Keratinocyte (primary cell): Measurements from ENCODE around the gene SLC33A1. TPM values are rescaled to one million over a fixed set of nuclear protein-coding genes. Genes with fewer than 3 reads are reported as not detected.
"Not testable (repeated sequence)": the region's sequence is repeated elsewhere in the genome, so short reads cannot be mapped to it uniquely, and the experiment has no call there.

Experiments used
- DNase-seq: peaks from one replicate; pipeline ENCODE4 v3.0.0-alpha.2; 2011; ENCODE audit warnings: low read depth, missing footprints, low spot score
- FAIRE-seq: peaks from 2 replicates; lab custom pipeline; 2011; peaks lifted over from hg19 to GRCh38; lab: Jason Lieb, UNC
- H2AFZ ChIP-seq: 2 replicates; pipeline ENCODE4 v1.6.0; 2012; ENCODE audit warnings: low read length, control low read depth, inconsistent platforms; ENCODE audit not compliant: control insufficient read depth
- H3K27ac ChIP-seq: 2 replicates; pipeline ENCODE4 v1.5.1; 2011; ENCODE audit warnings: low read length; ENCODE audit not compliant: control insufficient read depth, insufficient read depth
- H3K27me3 ChIP-seq: 3 replicates; pipeline ENCODE4 v1.6.0; 2011; ENCODE audit warnings: low read length; ENCODE audit not compliant: control insufficient read depth, insufficient read depth; ENCODE audit errors: extremely low read depth
- H3K36me3 ChIP-seq, 2 experiments: 2 replicates in 1 of 2; 3 replicates in 1 of 2; pipeline ENCODE4 v1.5.1; 2011; ENCODE audit warnings: low read length in 2 of 2, mild to moderate bottlenecking in 1 of 2; ENCODE audit not compliant: control insufficient read depth in 2 of 2, insufficient read depth in 2 of 2; ENCODE audit errors: extremely low read depth in 1 of 2
- H3K4me1 ChIP-seq: 3 replicates; pipeline ENCODE4 v1.5.1; 2011; ENCODE audit warnings: low read length; ENCODE audit not compliant: control insufficient read depth, insufficient read depth; ENCODE audit errors: extremely low read depth
- H3K4me2 ChIP-seq: 3 replicates; pipeline ENCODE4 v1.6.0; 2011; ENCODE audit warnings: low read depth, low read length; ENCODE audit not compliant: control insufficient read depth, insufficient read depth; ENCODE audit errors: extremely low read depth
- H3K4me3 ChIP-seq, 3 experiments: fragments of 200-600 bp in 1 of 3; sonication (generic) in 1 of 3; 2 replicates in 2 of 3; 3 replicates in 1 of 3; pipeline ENCODE4 v1.5.1; 2011 to 2016; ENCODE audit warnings: low read length in 3 of 3, mild to moderate bottlenecking in 3 of 3, control low read depth in 2 of 3, inconsistent platforms in 1 of 3, low read depth in 1 of 3, mixed read lengths in 1 of 3, mixed run types in 1 of 3, moderate library complexity in 1 of 3; ENCODE audit not compliant: control insufficient read depth in 2 of 3, insufficient read depth in 2 of 3; ENCODE audit errors: extremely low read depth in 1 of 3
- H3K79me2 ChIP-seq: 2 replicates; pipeline ENCODE4 v1.6.0; 2012; ENCODE audit warnings: low read length; ENCODE audit not compliant: control insufficient read depth, insufficient read depth
- H3K9ac ChIP-seq: 3 replicates; pipeline ENCODE4 v1.6.0; 2011; ENCODE audit warnings: low read length; ENCODE audit not compliant: control insufficient read depth, insufficient read depth; ENCODE audit errors: extremely low read depth
- H3K9me1 ChIP-seq: 3 replicates; pipeline ENCODE4 v1.6.0; 2011; ENCODE audit warnings: low read length; ENCODE audit not compliant: control insufficient read depth, insufficient read depth; ENCODE audit errors: extremely low read depth
- H3K9me3 ChIP-seq: 2 replicates; pipeline ENCODE4 v1.5.1; 2012; ENCODE audit warnings: low read depth, low read length; ENCODE audit not compliant: control insufficient read depth
- H4K20me1 ChIP-seq: 3 replicates; pipeline ENCODE4 v1.6.0; 2011; ENCODE audit warnings: low read length; ENCODE audit not compliant: control insufficient read depth, insufficient read depth; ENCODE audit errors: extremely low read depth
- EZH2 ChIP-seq: IDR thresholded peaks from one replicate; pipeline ENCODE4 v1.6.1; 2012; ENCODE audit warnings: inconsistent platforms, mild to moderate bottlenecking, low read length, moderate library complexity
- dilution Hi-C: fragments of 300-500 bp; cut with MboI; formaldehyde crosslinking; loops from one replicate; pipeline ENCODE4 v1.7.0; 2020; ENCODE audit warnings: low sequenced_read_pairs; ENCODE audit not compliant: extremely low pct_ligation_motif_present
- polyA plus RNA-seq, 5 experiments: library from polyadenylated mRNA; depleted of rRNA in 3 of 5; stranded (reverse) in 3 of 5; stranded (forward) in 1 of 5; unstranded in 1 of 5; fragments of >200 nt; gene quantifications; 1 replicate in 1 of 5; 2 replicates in 3 of 5; 3 replicates in 1 of 5; pipeline versions ENCODE4 v1.2.1 to v1.2.3, GENCODE V29; 2011 to 2012; ENCODE audit warnings: missing spikeins in 2 of 5, low read depth in 1 of 5, low replicate concordance in 1 of 5
- TF ChIP-seq, protein P1 (sequence below), 3 experiments: IDR thresholded peaks in 1 of 3; conservative IDR thresholded peaks in 1 of 3; optimal IDR thresholded peaks in 1 of 3; 2 replicates in 2 of 3; 3 replicates in 1 of 3; pipeline versions ENCODE3 to v1.5.1; 2011; ENCODE audit warnings: low read length in 3 of 3, mild to moderate bottlenecking in 3 of 3, moderate library complexity in 2 of 3, control low read depth in 1 of 3, inconsistent platforms in 1 of 3; ENCODE audit not compliant: insufficient read depth in 2 of 3; ENCODE audit errors: extremely low read depth in 1 of 3

The SLC33A1 gene
- polyA plus RNA-seq, 1 donor (not counting 4 experiments of a cell fraction or from before 2014, with no cell fraction given): 33.9 TPM

DNA sequence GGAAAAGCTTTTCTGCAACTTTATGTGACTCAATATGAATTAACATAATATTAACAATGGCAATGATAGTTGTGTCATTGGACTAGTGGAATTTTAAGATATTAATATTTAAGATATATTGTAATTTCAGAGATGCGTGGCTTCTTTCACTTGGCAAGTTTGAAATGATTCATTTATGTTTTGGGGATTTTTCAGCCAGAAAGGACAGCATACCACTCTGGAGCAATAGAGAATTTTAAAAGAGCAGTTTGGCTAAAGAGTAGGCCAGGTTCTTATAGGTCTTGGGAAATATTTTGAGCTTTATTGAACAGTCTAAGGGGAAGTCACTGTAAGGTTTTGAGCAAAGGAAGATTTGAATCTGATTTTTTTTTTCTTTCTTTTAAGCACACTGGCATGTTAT is 32.7 kb upstream of the SLC33A1 start:
- H3K9ac ChIP-seq: no peak overlapping the region
- no peaks in the 10 kb centered on the region for H4K20me1 ChIP-seq
- peaks cover 94% of the 10 kb centered on the region for H3K79me2 ChIP-seq
- no peak for FAIRE-seq
- no peak overlapping the region for H3K4me3 ChIP-seq
- no peaks in the 10 kb centered on the region for H3K36me3 ChIP-seq
- TF ChIP-seq, protein P1, sequence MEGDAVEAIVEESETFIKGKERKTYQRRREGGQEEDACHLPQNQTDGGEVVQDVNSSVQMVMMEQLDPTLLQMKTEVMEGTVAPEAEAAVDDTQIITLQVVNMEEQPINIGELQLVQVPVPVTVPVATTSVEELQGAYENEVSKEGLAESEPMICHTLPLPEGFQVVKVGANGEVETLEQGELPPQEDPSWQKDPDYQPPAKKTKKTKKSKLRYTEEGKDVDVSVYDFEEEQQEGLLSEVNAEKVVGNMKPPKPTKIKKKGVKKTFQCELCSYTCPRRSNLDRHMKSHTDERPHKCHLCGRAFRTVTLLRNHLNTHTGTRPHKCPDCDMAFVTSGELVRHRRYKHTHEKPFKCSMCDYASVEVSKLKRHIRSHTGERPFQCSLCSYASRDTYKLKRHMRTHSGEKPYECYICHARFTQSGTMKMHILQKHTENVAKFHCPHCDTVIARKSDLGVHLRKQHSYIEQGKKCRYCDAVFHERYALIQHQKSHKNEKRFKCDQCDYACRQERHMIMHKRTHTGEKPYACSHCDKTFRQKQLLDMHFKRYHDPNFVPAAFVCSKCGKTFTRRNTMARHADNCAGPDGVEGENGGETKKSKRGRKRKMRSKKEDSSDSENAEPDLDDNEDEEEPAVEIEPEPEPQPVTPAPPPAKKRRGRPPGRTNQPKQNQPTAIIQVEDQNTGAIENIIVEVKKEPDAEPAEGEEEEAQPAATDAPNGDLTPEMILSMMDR (optimal IDR thresholded peaks at IDR 0.05 in 1 of 3, IDR thresholded peaks at IDR 0.05 in 1 of 3, conservative IDR thresholded peaks at IDR 0.05 in 1 of 3; ENCODE audit: extremely low read depth in 1 of 3, insufficient read depth in 2 of 3, low read length in 3 of 3): no peak
- no peak for TF ChIP-seq EZH2
- no peaks in the 10 kb centered on the region for H3K4me1 ChIP-seq
- dilution Hi-C loops: no loop called here
- H3K9me1 ChIP-seq: no peaks in the 10 kb centered on the region
- H2AFZ ChIP-seq: no peak overlapping the region
- no peaks in the 10 kb centered on the region for H3K9me3 ChIP-seq
- no peak for DNase-seq
- no peaks in the 10 kb centered on the region for H3K27me3 ChIP-seq
- no peak overlapping the region for H3K4me2 ChIP-seq
- H3K27ac ChIP-seq: no peak overlapping the region

DNA sequence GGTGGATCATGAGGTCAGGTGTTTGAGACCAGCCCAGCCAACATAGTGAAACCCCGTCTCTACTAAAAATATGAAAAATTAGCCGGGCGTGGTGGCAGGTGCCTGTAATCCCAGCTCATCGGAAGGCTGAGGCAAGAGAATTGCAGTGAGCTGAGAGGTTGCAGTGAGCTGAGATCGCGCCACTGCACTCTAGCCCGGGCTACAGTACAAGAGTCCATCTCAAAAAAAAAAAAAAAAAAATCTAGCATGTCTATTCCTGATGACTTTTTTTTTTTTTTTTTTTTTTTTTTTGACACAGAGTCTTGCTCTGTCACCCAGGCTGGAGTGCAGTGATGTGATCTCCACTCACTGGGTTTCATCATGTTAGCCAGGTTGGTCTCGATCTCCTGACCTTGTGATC is 32.1 kb upstream of the SLC33A1 start:
- not testable (repeated sequence) for H4K20me1 ChIP-seq, H2AFZ ChIP-seq

DNA sequence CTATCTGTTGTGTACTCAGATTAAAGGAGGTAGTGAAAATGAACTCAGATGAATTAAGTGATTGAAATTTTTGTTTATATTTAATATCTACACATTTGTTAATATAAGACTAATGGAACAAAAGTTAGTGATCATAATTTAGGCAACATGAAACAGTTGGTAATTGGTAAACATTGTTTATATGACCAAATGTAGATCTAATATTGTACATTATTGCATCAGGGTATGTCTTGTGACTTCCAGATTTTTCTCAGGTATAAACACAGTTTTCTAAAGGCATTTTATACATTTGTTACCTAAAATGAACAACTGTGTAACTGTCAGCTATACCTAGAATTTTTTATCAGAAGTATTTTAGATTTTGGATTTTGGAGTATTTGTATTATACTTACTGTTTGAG is 31.1 kb upstream of the SLC33A1 start:
- Histone ChIP-seq H4K20me1 (no peaks in the 10 kb centered on the region), H3K27me3 (no peaks in the 10 kb centered on the region), H2AFZ (no peak overlapping the region), H3K4me3 (no peak overlapping the region), H3K27ac (peak overlapping the region; percentile 44), H3K9me1 (no peaks in the 10 kb centered on the region), H3K36me3 (no peaks in the 10 kb centered on the region), H3K4me2 (no peak overlapping the region), H3K9ac (no peak overlapping the region), H3K4me1 (no peaks in the 10 kb centered on the region), H3K9me3 (no peaks in the 10 kb centered on the region), H3K79me2 (peaks cover 94% of the 10 kb centered on the region)
- TF ChIP-seq, protein P1 (optimal IDR thresholded peaks at IDR 0.05 in 1 of 3, IDR thresholded peaks at IDR 0.05 in 1 of 3, conservative IDR thresholded peaks at IDR 0.05 in 1 of 3; ENCODE audit: extremely low read depth in 1 of 3, insufficient read depth in 2 of 3, low read length in 3 of 3): no peak
- TF ChIP-seq EZH2: no peak
- no peak for FAIRE-seq
- no peak for DNase-seq
- dilution Hi-C loops: no loop called here

More for the DNA sequence above, 32.1 kb upstream of the SLC33A1 start:
- H3K4me2 ChIP-seq, H3K27me3 ChIP-seq, H3K4me3 ChIP-seq, H3K4me1 ChIP-seq, dilution Hi-C loops, H3K9ac ChIP-seq, H3K9me3 ChIP-seq, H3K9me1 ChIP-seq, DNase-seq, H3K27ac ChIP-seq, H3K36me3 ChIP-seq, FAIRE-seq: not testable (repeated sequence)
- H3K79me2 ChIP-seq: peaks cover 94% of the 10 kb centered on the region
